HepG2 (cell line): ENCODE results near the gene UBQLN2. TPM values are rescaled to one million over a fixed set of nuclear protein-coding genes. Genes with fewer than 3 reads are reported as not detected.

Experiments
- ATF7-NPFF ChIP-seq: sonication (generic); formaldehyde crosslinking; IDR thresholded peaks from 2 replicates; pipeline ENCODE4 v1.8.1; 2023; ENCODE audit warnings: mild to moderate bottlenecking, low read depth, missing genetic modification reagents, moderate library complexity
- CEBPB ChIP-seq: IDR thresholded peaks from 2 replicates; pipeline ENCODE4 v1.6.1; 2011; ENCODE audit warnings: low read depth, low read length, improper control_type of control experiment, borderline replicate concordance
- EHMT2 ChIP-seq: fragments of 200-600 bp; sonication (generic); IDR thresholded peaks from 2 replicates; pipeline ENCODE4 v1.7.0; 2017; ENCODE audit warnings: antibody characterized with exemption, low read depth, low read length, borderline replicate concordance
- GATAD2A ChIP-seq: IDR thresholded peaks from 2 replicates; pipeline ENCODE4 v1.6.1; 2016
- HNF4G ChIP-seq, 2 experiments: sonication (generic) in 1 of 2; formaldehyde crosslinking in 1 of 2; IDR thresholded peaks; 2 replicates each; pipeline versions ENCODE4 v1.4.0 to v1.6.1; 2011 to 2020; ENCODE audit warnings: borderline replicate concordance in 2 of 2, low read depth in 2 of 2, mild to moderate bottlenecking in 2 of 2, low read length in 1 of 2, missing genetic modification reagents in 1 of 2, moderate library complexity in 1 of 2
- HOMEZ ChIP-seq: IDR thresholded peaks from 2 replicates; pipeline ENCODE4 v1.6.1; 2016; ENCODE audit warnings: low read depth
- NFKBIZ ChIP-seq: IDR thresholded peaks from 2 replicates; pipeline ENCODE4 v1.6.1; 2018; ENCODE audit warnings: missing genetic modification reagents, missing compliant biosample characterization
- NR0B2 ChIP-seq: sonication (generic); formaldehyde crosslinking; IDR thresholded peaks from 2 replicates; pipeline ENCODE4 v1.4.0; 2020; ENCODE audit warnings: mild to moderate bottlenecking, missing genetic modification reagents
- PHF8 ChIP-seq: sonication (generic); formaldehyde crosslinking; IDR thresholded peaks from 2 replicates; pipeline ENCODE4 v1.5.0; 2020; ENCODE audit warnings: missing genetic modification reagents
- SOX13 ChIP-seq, 3 experiments: fragments of 450-650 bp in 1 of 3; sonication (generic) in 1 of 3; formaldehyde crosslinking in 1 of 3; IDR thresholded peaks in 2 of 3; conservative IDR thresholded peaks in 1 of 3; 2 replicates each; pipeline versions ENCODE4 v1.5.0 to v1.6.1; 2016 to 2020; ENCODE audit warnings: antibody characterized with exemption in 1 of 3, mild to moderate bottlenecking in 1 of 3, missing compliant biosample characterization in 1 of 3, missing genetic modification reagents in 1 of 3, moderate library complexity in 1 of 3
- ZBTB37 ChIP-seq: sonication (generic); formaldehyde crosslinking; IDR thresholded peaks from 2 replicates; pipeline ENCODE4 v1.4.0; 2020; ENCODE audit warnings: mild to moderate bottlenecking, missing genetic modification reagents
- ZNF430 ChIP-seq: sonication (generic); formaldehyde crosslinking; IDR thresholded peaks from 2 replicates; pipeline ENCODE4 v1.9.0; 2021; ENCODE audit warnings: mild to moderate bottlenecking, missing genetic modification reagents
- ZNF468 ChIP-seq: sonication (generic); formaldehyde crosslinking; IDR thresholded peaks from 2 replicates; pipeline ENCODE4 v1.8.0; 2022; ENCODE audit warnings: mild to moderate bottlenecking, moderate library complexity, missing genetic modification reagents
- polyA plus RNA-seq, 8 experiments: library from polyadenylated mRNA; depleted of rRNA in 3 of 8; stranded (reverse) in 7 of 8; unstranded in 1 of 8; fragments of >200 nt; fragmentation: Illumina TruSeq in 4 of 8; extraction: Trizol in 4 of 8; gene quantifications; 2 replicates each; pipeline versions ENCODE4 v1.2.1 to v1.2.3, GENCODE V29; 2011 to 2016; ENCODE audit warnings: low read depth in 4 of 8, missing spikeins in 1 of 8, mixed read lengths in 1 of 8; ENCODE audit not compliant: insufficient read depth in 1 of 8
- total RNA-seq, 5 experiments: library from RNA; depleted of rRNA; stranded (reverse); fragments of >200 nt; fragmentation: Illumina TruSeq; extraction: Trizol; gene quantifications; 2 replicates each; pipeline ENCODE4 v1.2.3, GENCODE V29; 2016; ENCODE audit warnings: low read depth in 1 of 5

Gene UBQLN2
- total and polyA plus RNA-seq, 2 of the 13 experiments (the other 11 are each of a cell fraction or from before 2014, with no cell fraction given), result 4.1 to 7.2 TPM

- no peak for TF ChIP-seq ZBTB37 (CRISPR knock-in tag)
- peak; percentile 83 for TF ChIP-seq CEBPB
- TF ChIP-seq ZNF468 (CRISPR knock-in tag), result no peak
- TF ChIP-seq ATF7-NPFF (CRISPR knock-in tag), result no peak
- TF ChIP-seq SOX13 (IDR thresholded peaks at IDR 0.05), result no peak
- TF ChIP-seq SOX13 (CRISPR knock-in tag; conservative IDR thresholded peaks at IDR 0.05 in 1 of 2, IDR thresholded peaks at IDR 0.05 in 1 of 2), result peak in 1 of 2 experiments; percentile 9; a peak in 1 of 4 replicates
- no peak for TF ChIP-seq NR0B2
- TF ChIP-seq HOMEZ, result peak; percentile 40; the same call in 1 of the 2 replicates
- no peak for TF ChIP-seq PHF8 (CRISPR knock-in tag)
- TF ChIP-seq NFKBIZ (CRISPR knock-in tag), result no peak
- no peak for TF ChIP-seq HNF4G (IDR thresholded peaks at IDR 0.05; ENCODE audit: borderline replicate concordance, low read depth, low read length)
- TF ChIP-seq HNF4G (CRISPR knock-in tag; IDR thresholded peaks at IDR 0.05; ENCODE audit: borderline replicate concordance, low read depth), result no peak
- TF ChIP-seq EHMT2, result no peak
- TF ChIP-seq ZNF430, result no peak
- peak; percentile 64 for TF ChIP-seq GATAD2A
Observed at GRCh38 chrX:56600141-56600540, 36.7 kb downstream of the UBQLN2 start (continued).
